K562 (cell line): ENCODE measurements around the gene ZNF296. TPM values are rescaled to one million over a fixed set of nuclear protein-coding genes. Genes with fewer than 3 reads are reported as not detected.

ENCODE experiments used
- CCAR2 ChIP-seq: fragments of 200-400 bp; formaldehyde crosslinking; IDR thresholded peaks from 2 replicates; pipeline ENCODE4 v1.6.1; 2017; ENCODE audit warnings: mild to moderate bottlenecking, low read depth, low read length
- CREB1 ChIP-seq, 2 experiments: sonication (generic) in 1 of 2; formaldehyde crosslinking in 1 of 2; IDR thresholded peaks; 2 replicates each; pipeline versions ENCODE4 v1.6.1 to v1.8.0; 2012 to 2022; ENCODE audit warnings: inconsistent platforms in 1 of 2, mild to moderate bottlenecking in 1 of 2, missing genetic modification reagents in 1 of 2, moderate library complexity in 1 of 2
- ETV5 ChIP-seq: sonication (generic); formaldehyde crosslinking; IDR thresholded peaks from 2 replicates; pipeline ENCODE4 v1.4.0; 2020; ENCODE audit warnings: low read depth, mild to moderate bottlenecking, missing genetic modification reagents
- TGIF2 ChIP-seq: sonication (generic); formaldehyde crosslinking; IDR thresholded peaks from 2 replicates; pipeline ENCODE4 v1.8.1; 2022; ENCODE audit warnings: mild to moderate bottlenecking, missing genetic modification reagents, moderate library complexity
- THAP12 ChIP-seq: fragments of 250-450 bp; sonication (Bioruptor Pico); IDR thresholded peaks from 2 replicates; pipeline ENCODE4 v1.9.0; 2021; ENCODE audit warnings: mild to moderate bottlenecking, inconsistent platforms
- ZHX1 ChIP-seq: fragments of 150-350 bp; conservative IDR thresholded peaks from 2 replicates; pipeline ENCODE4 v1.6.1; 2014; ENCODE audit warnings: low read length
- ZNF445 ChIP-seq: fragments of 250-450 bp; sonication (Bioruptor Pico); IDR thresholded peaks from 2 replicates; pipeline ENCODE4 v1.4.0; 2020; ENCODE audit warnings: low read depth, mild to moderate bottlenecking, moderate library complexity
- polyA plus RNA-seq, 8 experiments: library from polyadenylated mRNA; depleted of rRNA in 4 of 8; stranded (reverse) in 5 of 8; unstranded in 3 of 8; fragments of >200 nt; fragmentation: Nextera tagmentation in 2 of 8; fragmentation: Illumina TruSeq in 1 of 8; extraction: Ambion mirVana in 2 of 8; extraction: Trizol in 1 of 8; gene quantifications; 2 replicates each; pipeline versions ENCODE4 v1.2.1 to v1.2.3, GENCODE V29; 2011 to 2014; ENCODE audit warnings: inconsistent platforms in 1 of 8, missing spikeins in 1 of 8
- total RNA-seq, 7 experiments: library from RNA; depleted of rRNA in 6 of 7; stranded (reverse); fragments of >200 nt in 6 of 7; fragmentation: Illumina TruSeq in 2 of 7; extraction: Trizol in 2 of 7; gene quantifications; 2 replicates each; pipeline versions ENCODE4 v1.2.1 to v1.2.3, GENCODE V29; 2011 to 2021; ENCODE audit warnings: low replicate concordance in 1 of 7
- TF ChIP-seq, protein P1 (sequence below), 2 experiments: fragments of 450-650 bp in 1 of 2; sonication (generic) in 1 of 2; formaldehyde crosslinking in 1 of 2; IDR thresholded peaks; 2 replicates each; pipeline versions ENCODE4 v1.7.1 to v1.9.0; 2016 to 2022; ENCODE audit warnings: inconsistent platforms in 1 of 2, mild to moderate bottlenecking in 1 of 2, missing genetic modification reagents in 1 of 2
- TF ChIP-seq, protein P2 (sequence below): sonication (generic); formaldehyde crosslinking; IDR thresholded peaks from 2 replicates; pipeline ENCODE4 v1.8.1; 2023; ENCODE audit warnings: mild to moderate bottlenecking, missing genetic modification reagents, moderate library complexity

Gene ZNF296
- total and polyA plus RNA-seq, 9 of the 15 experiments (the other 6 are each of a cell fraction or from before 2014, with no cell fraction given): 0.03 to 8.8 (median 0.47) TPM; not detected in 1

- TF ChIP-seq ETV5 (no peak), THAP12 (CRISPR knock-in tag) (no peak), CCAR2 (no peak), TGIF2 (CRISPR knock-in tag) (no peak), ZNF445 (CRISPR knock-in tag) (no peak), ZHX1 (no peak), CREB1 (IDR thresholded peaks at IDR 0.05) (no peak), CREB1 (CRISPR knock-in tag; IDR thresholded peaks at IDR 0.05) (no peak)
- TF ChIP-seq, protein P1, sequence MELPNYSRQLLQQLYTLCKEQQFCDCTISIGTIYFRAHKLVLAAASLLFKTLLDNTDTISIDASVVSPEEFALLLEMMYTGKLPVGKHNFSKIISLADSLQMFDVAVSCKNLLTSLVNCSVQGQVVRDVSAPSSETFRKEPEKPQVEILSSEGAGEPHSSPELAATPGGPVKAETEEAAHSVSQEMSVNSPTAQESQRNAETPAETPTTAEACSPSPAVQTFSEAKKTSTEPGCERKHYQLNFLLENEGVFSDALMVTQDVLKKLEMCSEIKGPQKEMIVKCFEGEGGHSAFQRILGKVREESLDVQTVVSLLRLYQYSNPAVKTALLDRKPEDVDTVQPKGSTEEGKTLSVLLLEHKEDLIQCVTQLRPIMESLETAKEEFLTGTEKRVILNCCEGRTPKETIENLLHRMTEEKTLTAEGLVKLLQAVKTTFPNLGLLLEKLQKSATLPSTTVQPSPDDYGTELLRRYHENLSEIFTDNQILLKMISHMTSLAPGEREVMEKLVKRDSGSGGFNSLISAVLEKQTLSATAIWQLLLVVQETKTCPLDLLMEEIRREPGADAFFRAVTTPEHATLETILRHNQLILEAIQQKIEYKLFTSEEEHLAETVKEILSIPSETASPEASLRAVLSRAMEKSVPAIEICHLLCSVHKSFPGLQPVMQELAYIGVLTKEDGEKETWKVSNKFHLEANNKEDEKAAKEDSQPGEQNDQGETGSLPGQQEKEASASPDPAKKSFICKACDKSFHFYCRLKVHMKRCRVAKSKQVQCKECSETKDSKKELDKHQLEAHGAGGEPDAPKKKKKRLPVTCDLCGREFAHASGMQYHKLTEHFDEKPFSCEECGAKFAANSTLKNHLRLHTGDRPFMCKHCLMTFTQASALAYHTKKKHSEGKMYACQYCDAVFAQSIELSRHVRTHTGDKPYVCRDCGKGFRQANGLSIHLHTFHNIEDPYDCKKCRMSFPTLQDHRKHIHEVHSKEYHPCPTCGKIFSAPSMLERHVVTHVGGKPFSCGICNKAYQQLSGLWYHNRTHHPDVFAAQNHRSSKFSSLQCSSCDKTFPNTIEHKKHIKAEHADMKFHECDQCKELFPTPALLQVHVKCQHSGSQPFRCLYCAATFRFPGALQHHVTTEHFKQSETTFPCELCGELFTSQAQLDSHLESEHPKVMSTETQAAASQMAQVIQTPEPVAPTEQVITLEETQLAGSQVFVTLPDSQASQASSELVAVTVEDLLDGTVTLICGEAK (IDR thresholded peaks at IDR 0.05): no peak
- TF ChIP-seq, protein P1 (CRISPR knock-in tag; IDR thresholded peaks at IDR 0.05): no peak
- TF ChIP-seq, protein P2, sequence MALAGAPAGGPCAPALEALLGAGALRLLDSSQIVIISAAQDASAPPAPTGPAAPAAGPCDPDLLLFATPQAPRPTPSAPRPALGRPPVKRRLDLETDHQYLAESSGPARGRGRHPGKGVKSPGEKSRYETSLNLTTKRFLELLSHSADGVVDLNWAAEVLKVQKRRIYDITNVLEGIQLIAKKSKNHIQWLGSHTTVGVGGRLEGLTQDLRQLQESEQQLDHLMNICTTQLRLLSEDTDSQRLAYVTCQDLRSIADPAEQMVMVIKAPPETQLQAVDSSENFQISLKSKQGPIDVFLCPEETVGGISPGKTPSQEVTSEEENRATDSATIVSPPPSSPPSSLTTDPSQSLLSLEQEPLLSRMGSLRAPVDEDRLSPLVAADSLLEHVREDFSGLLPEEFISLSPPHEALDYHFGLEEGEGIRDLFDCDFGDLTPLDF (CRISPR knock-in tag): no peak
Observed at GRCh38 chr19:45091031-45091923, 15.0 kb upstream of the ZNF296 start (continued).
